HepG2 (cell line): Measurements from ENCODE around the gene LDLRAD2.

Source experiments
- TF ChIP-seq, protein P1 (sequence below): sonication (generic); formaldehyde crosslinking; IDR thresholded peaks from 2 replicates; pipeline ENCODE4 v1.4.0; 2020; ENCODE audit warnings: missing genetic modification reagents, mild to moderate bottlenecking, borderline replicate concordance
- TF ChIP-seq, protein P2 (sequence below): sonication (generic); formaldehyde crosslinking; IDR thresholded peaks from 2 replicates; pipeline ENCODE4 v1.8.0; 2022; ENCODE audit warnings: missing genetic modification reagents, mild to moderate bottlenecking, moderate library complexity, borderline replicate concordance

DNA sequence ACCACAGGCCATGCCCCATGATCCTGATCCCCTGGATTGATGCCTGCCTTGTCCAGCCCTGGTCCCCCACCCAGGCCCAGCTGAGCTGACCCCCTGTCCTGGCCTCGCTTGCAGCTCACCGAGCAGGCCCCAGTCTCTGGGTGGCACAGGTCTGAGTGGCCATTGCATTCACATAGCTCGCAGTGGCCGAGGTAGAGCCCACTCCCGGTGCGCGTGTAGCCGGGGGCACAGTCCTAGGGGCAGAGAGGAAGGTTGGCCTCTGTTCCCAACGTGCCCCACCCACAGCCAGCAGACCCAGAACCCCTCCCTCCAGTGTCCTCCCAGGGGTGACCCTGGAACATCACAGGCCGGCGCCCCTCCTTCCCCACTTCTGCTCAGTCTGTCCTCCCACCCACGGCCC lies 51.9 kb downstream of the LDLRAD2 start:
- TF ChIP-seq, protein P1, sequence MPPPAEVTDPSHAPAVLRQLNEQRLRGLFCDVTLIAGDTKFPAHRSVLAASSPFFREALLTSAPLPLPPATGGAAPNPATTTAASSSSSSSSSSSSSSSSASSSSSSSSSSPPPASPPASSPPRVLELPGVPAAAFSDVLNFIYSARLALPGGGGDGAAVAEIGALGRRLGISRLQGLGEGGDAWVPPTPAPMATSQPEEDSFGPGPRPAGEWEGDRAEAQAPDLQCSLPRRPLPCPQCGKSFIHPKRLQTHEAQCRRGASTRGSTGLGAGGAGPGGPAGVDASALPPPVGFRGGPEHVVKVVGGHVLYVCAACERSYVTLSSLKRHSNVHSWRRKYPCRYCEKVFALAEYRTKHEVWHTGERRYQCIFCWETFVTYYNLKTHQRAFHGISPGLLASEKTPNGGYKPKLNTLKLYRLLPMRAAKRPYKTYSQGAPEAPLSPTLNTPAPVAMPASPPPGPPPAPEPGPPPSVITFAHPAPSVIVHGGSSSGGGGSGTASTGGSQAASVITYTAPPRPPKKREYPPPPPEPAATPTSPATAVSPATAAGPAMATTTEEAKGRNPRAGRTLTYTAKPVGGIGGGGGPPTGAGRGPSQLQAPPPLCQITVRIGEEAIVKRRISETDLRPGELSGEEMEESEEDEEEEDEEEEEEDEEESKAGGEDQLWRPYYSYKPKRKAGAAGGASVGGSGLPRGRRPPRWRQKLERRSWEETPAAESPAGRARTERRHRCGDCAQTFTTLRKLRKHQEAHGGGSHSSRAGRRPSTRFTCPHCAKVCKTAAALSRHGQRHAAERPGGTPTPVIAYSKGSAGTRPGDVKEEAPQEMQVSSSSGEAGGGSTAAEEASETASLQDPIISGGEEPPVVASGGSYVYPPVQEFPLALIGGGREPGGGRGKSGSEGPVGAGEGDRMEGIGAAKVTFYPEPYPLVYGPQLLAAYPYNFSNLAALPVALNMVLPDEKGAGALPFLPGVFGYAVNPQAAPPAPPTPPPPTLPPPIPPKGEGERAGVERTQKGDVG, result no peak
- TF ChIP-seq, protein P2, sequence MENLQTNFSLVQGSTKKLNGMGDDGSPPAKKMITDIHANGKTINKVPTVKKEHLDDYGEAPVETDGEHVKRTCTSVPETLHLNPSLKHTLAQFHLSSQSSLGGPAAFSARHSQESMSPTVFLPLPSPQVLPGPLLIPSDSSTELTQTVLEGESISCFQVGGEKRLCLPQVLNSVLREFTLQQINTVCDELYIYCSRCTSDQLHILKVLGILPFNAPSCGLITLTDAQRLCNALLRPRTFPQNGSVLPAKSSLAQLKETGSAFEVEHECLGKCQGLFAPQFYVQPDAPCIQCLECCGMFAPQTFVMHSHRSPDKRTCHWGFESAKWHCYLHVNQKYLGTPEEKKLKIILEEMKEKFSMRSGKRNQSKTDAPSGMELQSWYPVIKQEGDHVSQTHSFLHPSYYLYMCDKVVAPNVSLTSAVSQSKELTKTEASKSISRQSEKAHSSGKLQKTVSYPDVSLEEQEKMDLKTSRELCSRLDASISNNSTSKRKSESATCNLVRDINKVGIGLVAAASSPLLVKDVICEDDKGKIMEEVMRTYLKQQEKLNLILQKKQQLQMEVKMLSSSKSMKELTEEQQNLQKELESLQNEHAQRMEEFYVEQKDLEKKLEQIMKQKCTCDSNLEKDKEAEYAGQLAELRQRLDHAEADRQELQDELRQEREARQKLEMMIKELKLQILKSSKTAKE (CRISPR knock-in tag), result no peak
